HCT116 (cell line): ENCODE results near the gene TTC16. TPM values are rescaled to one million over a fixed set of nuclear protein-coding genes. Genes with fewer than 3 reads are reported as not detected.

Experiments
- ATAC-seq: fragments of 200-7000 bp; cut with Tn5 transposase; 2 replicates; pipeline ENCODE4 v1.9.1; 2020; ENCODE audit warnings: mild to moderate bottlenecking, moderate library complexity
- BruUV-seq: library from RNA; stranded (reverse); fragments of 400-500 nt; replicated peaks from 2 replicates; lab custom pipeline; 2021; lab: Mats Ljungman, UMichigan
- CTCF ChIA-PET: fragments of 300-600 bp; sonication (Branson Sonifier 250); formaldehyde crosslinking; loops from one replicate; lab custom pipeline; 2021; ENCODE audit warnings: antibody characterized with exemption; lab: Charles Lee
- POLR2A ChIA-PET: fragments of 300-600, 350-600 bp; sonication (Branson Sonifier 250); formaldehyde crosslinking; loops from one replicate; lab custom pipeline; 2021; ENCODE audit warnings: antibody characterized with exemption; lab: Charles Lee
- RAD21 ChIA-PET, 2 experiments: fragments of 300-600 bp; sonication (Branson Sonifier 250); formaldehyde crosslinking; loops; one replicate each; lab custom pipeline; 2023; ENCODE audit warnings: low total read pairs in 2 of 2; ENCODE audit not compliant: uncharacterized antibody in 2 of 2, unreplicated experiment in 2 of 2, low non-redundant PET in 1 of 2; lab: Charles Lee
- DNase-seq: peaks from one replicate; pipeline ENCODE4 v3.0.0-alpha.2; 2010; ENCODE audit warnings: low read depth, low spot score
- H2AFZ ChIP-seq: fragments of 200-600 bp; shearing (Covaris generic), sonication (generic); 2 replicates; pipeline ENCODE4 v1.6.1; 2017; ENCODE audit warnings: low read depth, mixed run types, mixed read lengths, antibody characterized with exemption, low read length; ENCODE audit not compliant: poor library complexity, severe bottlenecking
- H3K27ac ChIP-seq: 2 replicates; pipeline ENCODE4 v1.5.1; 2012; ENCODE audit warnings: low read depth, low read length
- H3K27me3 ChIP-seq: fragments of 200-600 bp; sonication (generic); 2 replicates; pipeline ENCODE4 v1.6.1; 2016; ENCODE audit warnings: mixed run types, low read length, mixed read lengths; ENCODE audit not compliant: insufficient read depth
- H3K36me3 ChIP-seq, 2 experiments: fragments of 200-500 bp in 1 of 2; fragments of 200-600 bp in 1 of 2; sonication (Bioruptor generic) in 1 of 2; sonication (generic) in 1 of 2; 2 replicates each; pipeline versions ENCODE4 v1.5.1 to v1.6.1; 2014 to 2016; ENCODE audit warnings: low read length in 2 of 2, inconsistent platforms in 1 of 2, mixed read lengths in 1 of 2, mixed run types in 1 of 2; ENCODE audit not compliant: insufficient read depth in 2 of 2, control insufficient read depth in 1 of 2
- H3K4me1 ChIP-seq, 2 experiments: fragments of 200-600 bp in 1 of 2; sonication (generic) in 1 of 2; 2 replicates each; pipeline versions ENCODE4 v1.5.1 to v1.6.1; 2012 to 2017; ENCODE audit warnings: low read length in 2 of 2, inconsistent platforms in 1 of 2, mild to moderate bottlenecking in 1 of 2, mixed read lengths in 1 of 2, mixed run types in 1 of 2, moderate library complexity in 1 of 2; ENCODE audit not compliant: insufficient read depth in 2 of 2, control insufficient read depth in 1 of 2
- H3K4me2 ChIP-seq: fragments of 200-600 bp; sonication (generic); 2 replicates; pipeline ENCODE4 v1.6.1; 2017; ENCODE audit warnings: mixed run types, low read length, mixed read lengths
- H3K4me3 ChIP-seq, 2 experiments: fragments of 200-600 bp in 1 of 2; sonication (generic) in 1 of 2; replicated peaks in 1 of 2; 2 replicates each; pipeline ENCODE4 v1.5.1; 2011 to 2016; ENCODE audit warnings: low read length in 2 of 2, control low read depth in 1 of 2, low read depth in 1 of 2, mild to moderate bottlenecking in 1 of 2, mixed read lengths in 1 of 2, mixed run types in 1 of 2
- H3K79me2 ChIP-seq: fragments of 200-600 bp; sonication (generic); 2 replicates; pipeline ENCODE4 v1.6.1; 2017; ENCODE audit warnings: mild to moderate bottlenecking, mixed run types, low read length, moderate library complexity, mixed read lengths; ENCODE audit not compliant: insufficient read depth
- H3K9ac ChIP-seq: fragments of 200-600 bp; sonication (generic); 2 replicates; pipeline ENCODE4 v1.6.1; 2016; ENCODE audit warnings: low read length, mixed read lengths
- H3K9me2 ChIP-seq: fragments of 200-600 bp; sonication (generic), shearing (Covaris generic); 2 replicates; pipeline ENCODE4 v1.6.1; 2017; ENCODE audit warnings: mixed run types, mild to moderate bottlenecking, moderate library complexity; ENCODE audit not compliant: insufficient read depth
- H3K9me3 ChIP-seq, 2 experiments: fragments of 200-500 bp in 1 of 2; fragments of 200-600 bp in 1 of 2; sonication (Bioruptor generic) in 1 of 2; sonication (generic) in 1 of 2; 2 replicates each; pipeline ENCODE4 v1.6.1; 2014 to 2017; ENCODE audit warnings: low read length in 2 of 2, mixed read lengths in 2 of 2, inconsistent platforms in 1 of 2, low read depth in 1 of 2, mild to moderate bottlenecking in 1 of 2, mixed run types in 1 of 2, moderate library complexity in 1 of 2; ENCODE audit not compliant: control insufficient read depth in 1 of 2, insufficient read depth in 1 of 2
- H4K20me1 ChIP-seq: fragments of 200-600 bp; sonication (generic), shearing (Covaris generic); 2 replicates; pipeline ENCODE4 v1.6.1; 2017; ENCODE audit warnings: mixed run types, mild to moderate bottlenecking, moderate library complexity; ENCODE audit not compliant: insufficient read depth
- ATF3 ChIP-seq: IDR thresholded peaks from 2 replicates; pipeline ENCODE4 v1.6.1; 2012
- CBX3 ChIP-seq: IDR thresholded peaks from 2 replicates; pipeline ENCODE4 v1.6.1; 2012; ENCODE audit warnings: low read depth
- CEBPB ChIP-seq: IDR thresholded peaks from 2 replicates; pipeline ENCODE4 v1.6.1; 2012; ENCODE audit warnings: low read depth
- EGR1 ChIP-seq: IDR thresholded peaks from 2 replicates; pipeline ENCODE4 v1.6.1; 2012; ENCODE audit warnings: low read depth
- ELF1 ChIP-seq: IDR thresholded peaks from 2 replicates; pipeline ENCODE4 v1.6.1; 2012; ENCODE audit warnings: low read depth, borderline replicate concordance
- EZH2 ChIP-seq: fragments of 200-600 bp; sonication (generic); IDR thresholded peaks from 2 replicates; pipeline ENCODE4 v1.6.1; 2017; ENCODE audit warnings: antibody characterized with exemption, mixed run types
- JUND ChIP-seq: IDR thresholded peaks from 2 replicates; pipeline ENCODE4 v1.6.1; 2012
- POLR2A ChIP-seq: IDR thresholded peaks from 2 replicates; pipeline ENCODE4 v1.7.0; 2011; ENCODE audit warnings: borderline replicate concordance; ENCODE audit not compliant: insufficient read depth, insufficient read length; ENCODE audit errors: extremely low read depth
- POLR2AphosphoS5 ChIP-seq: IDR thresholded peaks from 2 replicates; pipeline ENCODE4 v1.6.1; 2011; ENCODE audit warnings: mild to moderate bottlenecking, low read depth, low read length, moderate library complexity
- RAD21 ChIP-seq: IDR thresholded peaks from 2 replicates; pipeline ENCODE4 v1.6.1; 2012; ENCODE audit warnings: low read depth, mild to moderate bottlenecking
- REST ChIP-seq: IDR thresholded peaks from 2 replicates; pipeline ENCODE4 v1.6.1; 2012; ENCODE audit warnings: low read depth
- SIN3A ChIP-seq: IDR thresholded peaks from 2 replicates; pipeline ENCODE4 v1.6.1; 2012; ENCODE audit warnings: low read depth
- SRF ChIP-seq: IDR thresholded peaks from 2 replicates; pipeline ENCODE4 v1.6.1; 2012; ENCODE audit warnings: low read depth
- YY1 ChIP-seq: IDR thresholded peaks from 2 replicates; pipeline ENCODE4 v1.6.1; 2011; ENCODE audit warnings: low read length, low read depth, moderate library complexity, mild to moderate bottlenecking; ENCODE audit not compliant: insufficient replicate concordance; ENCODE audit errors: extremely low read depth
- ZBTB33 ChIP-seq: IDR thresholded peaks from 2 replicates; pipeline ENCODE4 v1.6.1; 2011; ENCODE audit warnings: mild to moderate bottlenecking, low read length, moderate library complexity; ENCODE audit not compliant: insufficient replicate concordance; ENCODE audit errors: extremely low read depth
- ZFX ChIP-seq: fragments of 450-650 bp; IDR thresholded peaks from 2 replicates; pipeline ENCODE4 v1.6.1; 2017
- ZNF274 ChIP-seq: fragments of 200-500 bp; sonication (Bioruptor generic); IDR thresholded peaks from 2 replicates; pipeline ENCODE4 v1.6.1; 2014; ENCODE audit warnings: mild to moderate bottlenecking, low read depth, low read length, inconsistent platforms
- intact Hi-C: fragments of 100-400 bp; cut with micrococcal nuclease; formaldehyde crosslinking; loops from 2 replicates; pipeline ENCODE4 v1.10.0; 2022
- total RNA-seq: library from RNA; stranded (reverse); gene quantifications from one replicate; pipeline ENCODE4 v1.2.1, GENCODE V29; 2021; ENCODE audit not compliant: unreplicated experiment

Gene TTC16
- total RNA-seq, 1 experiment from 2014 or later = not detected

GRCh38 chr9:127763918-127764384 is 48.1 kb downstream of the TTC16 start (continued):
- TF ChIP-seq POLR2AphosphoS5 (no peak), ZBTB33 (no peak), CBX3 (no peak), CEBPB (no peak)
- TF ChIP-seq, all 23 proteins: peak for 2

- CTCF ChIA-PET = interaction anchor here (0.9 kb wide), 1 partner anchor 104 kb away, joined by 3 read pairs; no protein-coding TSS in a partner anchor
These were observed 49.5 kb downstream of the TTC16 start for GRCh38 chr9:127765418-127765817.

More at GRCh38 chr9:127765418-127765817, 49.5 kb downstream of the TTC16 start:
- no peak overlapping the region for H2AFZ ChIP-seq
- no TSS peak for BruUV-seq
- H3K9me3 ChIP-seq = no peaks in the 10 kb centered on the region
- no peaks in the 10 kb centered on the region for H4K20me1 ChIP-seq
- POLR2A ChIA-PET = no interaction called here
- no peaks in the 10 kb centered on the region; the same call in 1 of the 2 replicates for H3K27me3 ChIP-seq
- H3K79me2 ChIP-seq = no peaks in the 10 kb centered on the region
- no peaks in the 10 kb centered on the region for H3K9me2 ChIP-seq
- no peak overlapping the region for H3K4me2 ChIP-seq
- H3K36me3 ChIP-seq = no peaks in the 10 kb centered on the region
- DNase-seq (no peak), ATAC-seq (no peak)
- intact Hi-C loops = no loop called here
- peaks cover 3 to 6% of the 10 kb centered on the region in 2 experiments; a peak in 3 of 4 replicates for H3K4me1 ChIP-seq
- H3K27ac ChIP-seq = no peak overlapping the region
- TF ChIP-seq ELF1 (no peak), ATF3 (no peak), YY1 (no peak), REST (no peak), JUND (no peak), POLR2A (no peak), EZH2 (no peak), ZNF274 (no peak), SRF (no peak), ZBTB33 (no peak), RAD21 (no peak), ZFX (no peak), SIN3A (no peak), CEBPB (no peak), EGR1 (no peak)
- TF ChIP-seq, all 23 proteins: peak for 0
- RAD21 ChIA-PET = no interaction called here
- H3K9ac ChIP-seq = no peak overlapping the region
- H3K4me3 ChIP-seq = no peak overlapping the region
